B cell (primary cell): ENCODE results near the gene SCP2. TPM values are rescaled to one million over a fixed set of nuclear protein-coding genes. Genes with fewer than 3 reads are reported as not detected.

ENCODE experiments used
- ATAC-seq: fragments of 200-7000 bp; cut with Tn5 transposase; one replicate; pipeline ENCODE4 v1.10.0; 2021; ENCODE audit warnings: low read depth, mild to moderate bottlenecking, moderate number of reproducible peaks, moderate library complexity
- CTCF ChIA-PET: fragments of 350-600 bp; sonication (Branson Sonifier 250); formaldehyde crosslinking; loops from one replicate; lab custom pipeline; 2021; ENCODE audit warnings: antibody characterized with exemption, inconsistent platforms; lab: Charles Lee
- POLR2A ChIA-PET: fragments of 350-600 bp; sonication (Branson Sonifier 250); formaldehyde crosslinking; loops from one replicate; lab custom pipeline; 2021; ENCODE audit warnings: antibody characterized with exemption; lab: Charles Lee
- DNase-seq: peaks from one replicate; pipeline ENCODE4 v3.0.0; 2013
- H2AFZ ChIP-seq: 2 replicates; pipeline ENCODE4 v1.6.1; 2012; ENCODE audit warnings: mild to moderate bottlenecking, low read depth, low read length; ENCODE audit not compliant: insufficient read depth, poor library complexity, severe bottlenecking
- H3K27ac ChIP-seq, 2 donors: 1 replicate in 1 of 2; 2 replicates in 1 of 2; pipeline ENCODE4 v1.5.1; 2012 to 2013; ENCODE audit warnings: low read length in 2 of 2, mild to moderate bottlenecking in 2 of 2, moderate library complexity in 1 of 2
- H3K27me3 ChIP-seq, 4 experiments: fragments of 200-600 bp in 1 of 4; sonication (generic) in 1 of 4; replicated peaks in 1 of 4; 1 replicate in 2 of 4; 2 replicates in 2 of 4; pipeline versions ENCODE4 v1.6.1 to v1.7.0; 2013 to 2016; ENCODE audit warnings: low read length in 3 of 4, mild to moderate bottlenecking in 2 of 4, mixed read lengths in 1 of 4, moderate library complexity in 1 of 4; ENCODE audit not compliant: insufficient read depth in 4 of 4, control insufficient read depth in 3 of 4; ENCODE audit errors: control extremely low read depth in 1 of 4
- H3K36me3 ChIP-seq, 2 experiments: replicated peaks in 1 of 2; 1 replicate in 1 of 2; 2 replicates in 1 of 2; pipeline versions ENCODE4 v1.6.1 to v1.7.1; 2013; ENCODE audit warnings: low read length in 1 of 2; ENCODE audit not compliant: insufficient read depth in 2 of 2, control insufficient read depth in 1 of 2; ENCODE audit errors: control extremely low read depth in 1 of 2, extremely low read depth in 1 of 2
- H3K4me1 ChIP-seq, 2 donors: fragments of 200-600 bp in 1 of 2; sonication (generic) in 1 of 2; 1 replicate in 1 of 2; 2 replicates in 1 of 2; pipeline versions ENCODE4 v1.5.1 to v1.6.1; 2013 to 2017; ENCODE audit warnings: low read length in 2 of 2; ENCODE audit not compliant: control insufficient read depth in 2 of 2, insufficient read depth in 2 of 2
- H3K4me2 ChIP-seq: replicated peaks from 2 replicates; pipeline ENCODE3; 2012; ENCODE audit warnings: mild to moderate bottlenecking, low read depth, low read length; ENCODE audit not compliant: poor library complexity, severe bottlenecking
- H3K4me3 ChIP-seq, 5 experiments: fragments of 200-600 bp in 1 of 5; sonication (generic) in 1 of 5; 1 replicate in 3 of 5; 2 replicates in 2 of 5; pipeline versions ENCODE4 v1.5.1 to v1.7.0; 2011 to 2016; ENCODE audit warnings: low read length in 4 of 5, mild to moderate bottlenecking in 4 of 5, low read depth in 2 of 5, control low read depth in 1 of 5, moderate library complexity in 1 of 5; ENCODE audit not compliant: insufficient read depth in 1 of 5; ENCODE audit errors: control extremely low read depth in 1 of 5, extremely low read depth in 1 of 5
- H3K79me2 ChIP-seq: fragments of 200-600 bp; sonication (generic); one replicate; pipeline ENCODE4 v1.6.0; 2016; ENCODE audit warnings: low read length; ENCODE audit not compliant: control insufficient read depth, insufficient read depth
- H3K9ac ChIP-seq: fragments of 200-600 bp; sonication (generic); 2 replicates; pipeline ENCODE4 v1.6.1; 2017; ENCODE audit warnings: mild to moderate bottlenecking, low read length, moderate library complexity
- H3K9me3 ChIP-seq, 3 donors: one replicate each; pipeline versions ENCODE4 v1.6.1 to v1.7.1; 2013; ENCODE audit warnings: low read length in 2 of 3; ENCODE audit not compliant: control insufficient read depth in 2 of 3, insufficient read depth in 1 of 3; ENCODE audit errors: control extremely low read depth in 1 of 3
- H4K20me1 ChIP-seq: 2 replicates; pipeline ENCODE4 v1.6.0; 2012; ENCODE audit warnings: mild to moderate bottlenecking, low read length; ENCODE audit not compliant: insufficient read depth, control insufficient read depth, poor library complexity, severe bottlenecking
- H3K27ac Mint-ChIP-seq: one replicate; pipeline ENCODE4 v1.8.0; 2021; ENCODE audit warnings: mixed read lengths
- H3K27me3 Mint-ChIP-seq: one replicate; pipeline ENCODE4 v1.8.0; 2021; ENCODE audit warnings: mixed read lengths
- H3K4me1 Mint-ChIP-seq: one replicate; pipeline ENCODE4 v1.8.0; 2021; ENCODE audit warnings: mixed read lengths
- H3K4me3 Mint-ChIP-seq: one replicate; pipeline ENCODE4 v1.8.0; 2021; ENCODE audit warnings: mixed read lengths
- H3K9me3 Mint-ChIP-seq: one replicate; pipeline ENCODE4 v1.8.0; 2022; ENCODE audit warnings: mixed read lengths; ENCODE audit not compliant: insufficient read depth
- CTCF ChIP-seq: fragments of 200-600 bp; IDR thresholded peaks from one replicate; pipeline ENCODE4 v1.8.0; 2022; ENCODE audit warnings: antibody characterized with exemption, mild to moderate bottlenecking
- EZH2 ChIP-seq: IDR thresholded peaks from 2 replicates; pipeline ENCODE4 v1.6.1; 2012; ENCODE audit warnings: borderline replicate concordance, low read depth, mild to moderate bottlenecking, moderate library complexity, low read length; ENCODE audit not compliant: insufficient read depth, poor library complexity, severe bottlenecking
- WGBS: methylation state at CpG from one replicate; pipeline ENCODE4 v1.1.5; 2013; ENCODE audit warnings: missing lambda C conversion rate; ENCODE audit not compliant: insufficient coverage; 5-methylcytosine and 5-hydroxymethylcytosine counted together
- intact Hi-C: fragments of 100-400 bp; cut with micrococcal nuclease; formaldehyde crosslinking; loops from one replicate; pipeline ENCODE4 v1.10.0; 2022
- polyA plus RNA-seq: library from polyadenylated mRNA; depleted of rRNA; stranded (reverse); fragments of >200 nt; gene quantifications from 2 replicates; pipeline ENCODE4 v1.2.3, GENCODE V29; 2012
- total RNA-seq, 2 donors: library from RNA; stranded (reverse); fragments of 120-200 nt in 1 of 2; gene quantifications; 1 replicate in 1 of 2; 2 replicates in 1 of 2; pipeline versions ENCODE4 v1.2.3 to v1.2.4, GENCODE V29; 2013 to 2022

The SCP2 gene
- total and polyA plus RNA-seq, 2 donors (not counting 1 experiment from before 2014, with no cell fraction given): 19.4 to 46.6 TPM

- Histone ChIP-seq H4K20me1 (no peaks in the 10 kb centered on the region), H3K4me3 (no peak within 1 kb of the TSS), H3K79me2 (no peaks in the 10 kb centered on the region), H3K27me3 (peaks cover 0 to 46% (median 13%) of the 10 kb centered on the region in 4 experiments), H3K4me1 (peaks cover 9 to 13% of the 10 kb centered on the region in 2 donors), H3K9ac (no peak within 1 kb of the TSS), H2AFZ (no peak within 1 kb of the TSS), H3K4me2 (peak within 1 kb of the TSS; percentile 52), H3K9me3 (no peaks in the 10 kb centered on the region), H3K27ac (no peak within 1 kb of the TSS), H3K36me3 (no peaks in the 10 kb centered on the region)
- TF ChIP-seq EZH2 (no peak), CTCF (no peak)
- 3% methylated on average over 56 of the region's 73 CpGs for WGBS
- no peak for ATAC-seq
- peak within 1 kb of the TSS; percentile 49 for H3K4me3 Mint-ChIP-seq
- H3K27me3 Mint-ChIP-seq: peaks cover 42% of the 10 kb centered on the region
- intact Hi-C loops: no loop called here
- ChIA-PET CTCF (no interaction called here), POLR2A (no interaction called here)
- no peak within 1 kb of the TSS for H3K27ac Mint-ChIP-seq
- H3K4me1 Mint-ChIP-seq: peaks cover 8% of the 10 kb centered on the region
- no peak for DNase-seq
- H3K9me3 Mint-ChIP-seq: no peaks in the 10 kb centered on the region
These were observed 135.0 kb downstream of the SCP2 start, which contains the start of gene PODN for GRCh38 chr1:53061859-53062707. PODN (plus strand) TSS chr1:53062213; CDS start chr1:53069856, 7,643 bp downstream.
